ENCODE measurements around the gene TOPBP1. TPM values are rescaled to one million over a fixed set of nuclear protein-coding genes. Genes with fewer than 3 reads are reported as not detected.

The TOPBP1 gene
- total and polyA plus RNA-seq, 2 of the 8 experiments (the other 6 are each of a cell fraction or from before 2014, with no cell fraction given) = 19.7 to 35.9 TPM

DNA sequence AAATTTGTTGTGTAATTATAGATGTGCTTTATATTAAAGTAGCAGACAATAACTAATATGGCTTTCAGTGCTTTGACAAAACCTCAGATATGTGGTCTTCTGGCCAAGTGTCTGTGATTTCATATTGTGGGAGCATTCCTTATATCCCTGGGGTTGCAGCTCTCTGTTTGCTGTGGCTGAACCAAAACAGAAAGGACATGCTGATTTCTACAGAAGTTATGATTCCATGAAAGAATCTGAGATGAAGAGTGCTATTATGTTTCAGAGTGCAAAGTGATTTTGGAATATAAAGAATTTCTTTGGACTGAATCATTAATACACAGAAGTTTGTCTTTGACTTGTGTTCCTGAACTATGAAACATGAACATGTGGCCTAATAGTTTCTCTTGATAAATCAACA, 51.7 kb downstream of the TOPBP1 start (continued):
- TF ChIP-seq CHD7 (IDR thresholded peaks at IDR 0.05; ENCODE audit: insufficient replicate concordance, low read length) = no peak
- no peak for TF ChIP-seq POLR2AphosphoS5 (IDR thresholded peaks at IDR 0.05; ENCODE audit: low read depth, low read length)
- no peak for TF ChIP-seq PHF8 (conservative IDR thresholded peaks at IDR 0.05; ENCODE audit: low read depth, low read length)
- no peak for TF ChIP-seq RFX5 (IDR thresholded peaks at IDR 0.05; ENCODE audit: borderline replicate concordance, low read depth, low read length)
- no peak for TF ChIP-seq TCF12 (IDR thresholded peaks at IDR 0.05; ENCODE audit: low read depth, low read length)
- TF ChIP-seq NANOG (IDR thresholded peaks at IDR 0.05; ENCODE audit: insufficient read depth, low read depth, low read length, poor library complexity, severe bottlenecking) = no peak
- TF ChIP-seq JUND (IDR thresholded peaks at IDR 0.05; ENCODE audit: low read length) = no peak
- TF ChIP-seq TEAD4 (IDR thresholded peaks at IDR 0.05; ENCODE audit: low read depth, low read length) = no peak

Measured in H1 (cell line).